ENCODE measurements around the gene HIVEP1.

DNA sequence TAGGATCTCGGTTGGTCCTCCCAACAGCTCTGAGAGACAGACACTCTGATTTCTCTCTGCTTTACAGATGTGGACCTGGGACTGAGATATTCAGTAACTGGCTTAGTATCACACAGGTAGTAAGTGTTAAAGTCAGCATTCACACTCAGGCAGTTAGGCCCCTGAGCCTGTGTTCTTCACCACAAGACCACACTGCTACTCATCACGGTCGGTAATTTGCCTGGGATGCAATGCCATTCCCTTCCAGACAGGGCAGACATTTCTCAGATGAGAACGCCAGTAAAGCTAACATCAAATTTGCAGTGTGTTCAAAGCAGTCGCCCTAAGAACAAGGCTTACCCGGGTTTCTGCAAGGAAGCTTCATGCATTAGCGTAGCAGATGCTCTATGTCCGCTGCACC lies 39.8 kb upstream of the HIVEP1 start:
- TF ChIP-seq, protein P1, sequence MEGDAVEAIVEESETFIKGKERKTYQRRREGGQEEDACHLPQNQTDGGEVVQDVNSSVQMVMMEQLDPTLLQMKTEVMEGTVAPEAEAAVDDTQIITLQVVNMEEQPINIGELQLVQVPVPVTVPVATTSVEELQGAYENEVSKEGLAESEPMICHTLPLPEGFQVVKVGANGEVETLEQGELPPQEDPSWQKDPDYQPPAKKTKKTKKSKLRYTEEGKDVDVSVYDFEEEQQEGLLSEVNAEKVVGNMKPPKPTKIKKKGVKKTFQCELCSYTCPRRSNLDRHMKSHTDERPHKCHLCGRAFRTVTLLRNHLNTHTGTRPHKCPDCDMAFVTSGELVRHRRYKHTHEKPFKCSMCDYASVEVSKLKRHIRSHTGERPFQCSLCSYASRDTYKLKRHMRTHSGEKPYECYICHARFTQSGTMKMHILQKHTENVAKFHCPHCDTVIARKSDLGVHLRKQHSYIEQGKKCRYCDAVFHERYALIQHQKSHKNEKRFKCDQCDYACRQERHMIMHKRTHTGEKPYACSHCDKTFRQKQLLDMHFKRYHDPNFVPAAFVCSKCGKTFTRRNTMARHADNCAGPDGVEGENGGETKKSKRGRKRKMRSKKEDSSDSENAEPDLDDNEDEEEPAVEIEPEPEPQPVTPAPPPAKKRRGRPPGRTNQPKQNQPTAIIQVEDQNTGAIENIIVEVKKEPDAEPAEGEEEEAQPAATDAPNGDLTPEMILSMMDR (IDR thresholded peaks at IDR 0.05; ENCODE audit: low read depth, low read length): no peak
- no peak for TF ChIP-seq EZH2phosphoT487 (IDR thresholded peaks at IDR 0.05; ENCODE audit: low read depth)
